ENCODE data around the gene SNRPD2.

SNRPD2 gene

DNA sequence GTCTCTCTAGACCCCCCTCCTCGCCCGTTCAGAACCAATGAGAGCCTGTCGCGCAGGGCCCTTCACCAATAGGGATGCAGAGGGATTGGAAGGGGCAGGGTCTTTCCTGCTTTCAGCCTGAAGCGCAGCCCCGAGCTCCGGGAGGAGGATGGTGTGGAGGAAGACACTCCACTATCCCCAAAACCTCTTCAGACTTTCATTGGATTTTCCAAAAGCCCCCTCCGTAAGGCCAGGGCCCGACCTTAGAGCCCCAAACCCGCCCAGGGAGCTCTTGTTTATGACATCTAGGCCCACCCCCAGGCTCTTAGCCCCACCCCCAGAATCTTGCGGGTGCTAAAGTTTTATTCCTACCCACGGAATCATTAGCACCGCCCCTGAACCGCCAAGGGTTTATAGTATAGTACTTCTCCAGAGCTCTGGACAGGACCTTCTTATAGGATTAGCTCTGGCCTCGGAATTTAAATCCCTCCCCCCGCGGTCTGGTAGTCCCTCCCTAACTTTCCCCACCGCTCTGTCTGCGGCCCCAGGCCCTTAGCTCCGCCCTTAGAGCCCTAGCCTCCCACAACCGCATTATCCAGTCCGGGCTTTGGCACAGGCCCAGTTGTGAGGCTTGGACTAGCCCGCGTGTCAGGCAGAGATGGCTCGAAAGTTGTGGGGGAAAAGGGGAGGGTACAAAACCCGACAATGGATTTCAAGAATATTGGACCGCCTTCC is 46.0 kb downstream of the SNRPD2 start:
- Histone ChIP-seq H3K27me3 (ENCODE audit: insufficient read depth, low read length) (no peaks in the 10 kb centered on the region), H3F3A (ENCODE audit: insufficient read depth, low read length) (0 out of 2 replicates have a peak, but pooled peaks cover 3% of the 10 kb centered on the region), H3K27ac (ENCODE audit: low read depth, low read length, poor library complexity, severe bottlenecking) (no peak overlapping the region), H3K4me2 (ENCODE audit: low read length) (peak overlapping the region; percentile 70), H3K36me3 (ENCODE audit: insufficient read depth, low read length) (no peaks in the 10 kb centered on the region), H3K9ac (ENCODE audit: low read length) (peak overlapping the region; percentile 40; the same call in 1 of the 2 replicates), H4K20me1 (ENCODE audit: insufficient read depth, low read length) (no peaks in the 10 kb centered on the region), H3K79me2 (ENCODE audit: insufficient read depth, low read length) (no peaks in the 10 kb centered on the region), H3K4me3 (ENCODE audit: low read depth, low read length, poor library complexity, severe bottlenecking) (peak overlapping the region; percentile 65), H3K9me3 (ENCODE audit: low read length) (no peaks in the 10 kb centered on the region), H3K9me2 (ENCODE audit: low read depth, low read length) (no peaks in the 10 kb centered on the region), H2AFZ (ENCODE audit: low read length) (peak overlapping the region; percentile 97; the same call in 1 of the 2 replicates), H3K4me1 (ENCODE audit: insufficient read depth, low read length, severe bottlenecking) (peaks cover 33% of the 10 kb centered on the region)
- no peak for TF ChIP-seq EZH2 (IDR thresholded peaks at IDR 0.05; ENCODE audit: borderline replicate concordance, low read length)

DNA sequence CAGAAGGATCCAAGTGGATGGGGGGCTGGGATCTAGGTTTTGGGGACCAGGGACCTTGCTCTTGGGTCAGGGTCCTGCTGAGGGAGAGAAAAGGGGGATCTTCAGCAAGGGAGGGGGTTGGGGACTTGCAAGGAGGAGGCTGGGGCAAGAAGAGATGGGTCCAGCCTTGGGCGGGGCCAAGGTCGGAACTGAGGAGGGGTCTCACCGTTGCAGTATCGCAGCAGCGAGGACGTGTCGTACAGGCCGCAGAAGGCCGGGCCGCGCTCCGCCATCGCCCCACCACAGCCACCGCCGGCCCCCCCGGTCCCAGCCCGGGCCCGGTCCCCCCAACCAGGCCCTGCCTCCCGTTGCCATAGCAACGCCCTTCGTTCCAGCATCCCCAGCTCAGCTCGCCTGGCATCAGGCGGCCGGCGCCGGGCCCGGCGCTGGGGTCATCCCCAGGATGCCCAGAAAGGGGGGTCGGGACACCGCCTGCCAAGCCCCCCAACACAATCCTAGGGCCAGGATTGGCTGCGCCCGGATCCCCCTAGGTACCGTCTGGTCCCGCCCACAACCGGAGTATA is 46.6 kb downstream of the SNRPD2 start:
- Histone ChIP-seq H3K9ac (ENCODE audit: low read length) (no peak overlapping the region), H2AFZ (ENCODE audit: low read length) (no peak overlapping the region)

DNA sequence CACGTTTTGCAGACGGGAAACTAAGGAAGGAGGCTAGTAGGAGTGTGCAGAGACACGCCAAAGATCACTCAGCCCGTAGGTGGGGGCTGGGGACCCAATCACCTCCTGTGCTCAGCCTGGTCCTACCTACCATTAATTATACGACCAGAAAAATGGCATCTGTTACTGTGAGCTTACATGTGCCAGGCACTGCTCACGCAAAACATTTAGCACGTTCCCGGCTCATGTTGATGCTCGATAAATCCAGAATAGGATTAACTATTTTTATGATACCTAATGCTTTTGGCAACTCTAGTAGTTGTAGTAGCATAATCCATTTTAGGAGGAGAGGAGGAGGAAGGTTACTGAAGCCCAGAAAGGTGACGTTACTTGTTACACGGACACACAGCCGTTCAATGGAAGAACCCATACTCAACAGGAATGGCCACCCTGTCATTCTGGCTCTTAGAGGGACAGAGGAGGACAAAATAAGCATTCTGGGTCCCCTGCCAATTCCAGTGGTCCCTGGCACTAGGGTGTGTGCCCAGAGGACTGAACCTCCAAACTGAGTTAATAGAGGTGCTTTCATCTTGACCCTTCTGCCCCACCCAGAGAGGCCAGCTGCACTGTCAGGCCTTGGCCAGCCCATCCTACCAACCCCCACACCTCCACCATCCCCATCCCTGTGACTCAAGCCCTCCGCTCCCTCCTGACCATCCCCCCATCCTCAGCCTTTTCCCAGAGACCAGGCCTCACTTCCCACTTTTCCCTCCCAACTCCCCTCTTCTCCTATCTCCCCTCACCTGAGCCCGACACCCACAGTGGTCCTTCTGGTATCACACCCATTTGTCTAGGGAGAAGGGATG is 47.6 kb downstream of the SNRPD2 start:
- Histone ChIP-seq H3F3A (ENCODE audit: insufficient read depth, low read length) (0 out of 2 replicates have a peak, but pooled peaks cover 3% of the 10 kb centered on the region), H3K9ac (ENCODE audit: low read length) (no peak overlapping the region), H3K27me3 (ENCODE audit: insufficient read depth, low read length) (no peaks in the 10 kb centered on the region), H3K4me1 (ENCODE audit: insufficient read depth, low read length, severe bottlenecking) (peaks cover 44% of the 10 kb centered on the region), H3K9me2 (ENCODE audit: low read depth, low read length) (no peaks in the 10 kb centered on the region), H3K36me3 (ENCODE audit: insufficient read depth, low read length) (no peaks in the 10 kb centered on the region), H2AFZ (ENCODE audit: low read length) (no peak overlapping the region), H3K9me3 (ENCODE audit: low read length) (no peaks in the 10 kb centered on the region), H3K4me2 (ENCODE audit: low read length) (peak overlapping the region; percentile 46; the same call in 1 of the 2 replicates), H3K79me2 (ENCODE audit: insufficient read depth, low read length) (no peaks in the 10 kb centered on the region), H3K4me3 (ENCODE audit: low read depth, low read length, poor library complexity, severe bottlenecking) (no peak overlapping the region), H3K27ac (ENCODE audit: low read depth, low read length, poor library complexity, severe bottlenecking) (no peak overlapping the region), H4K20me1 (ENCODE audit: insufficient read depth, low read length) (no peaks in the 10 kb centered on the region)
- TF ChIP-seq CTCF (IDR thresholded peaks at IDR 0.05; ENCODE audit: low read length) (no peak), EZH2 (IDR thresholded peaks at IDR 0.05; ENCODE audit: borderline replicate concordance, low read length) (no peak)

More for the DNA sequence above, 46.6 kb downstream of the SNRPD2 start:
- peaks cover 35% of the 10 kb centered on the region for H3K4me1 ChIP-seq (ENCODE audit: insufficient read depth, low read length, severe bottlenecking)
- no peaks in the 10 kb centered on the region for H3K9me3 ChIP-seq (ENCODE audit: low read length)
- TF ChIP-seq EZH2 (IDR thresholded peaks at IDR 0.05; ENCODE audit: borderline replicate concordance, low read length) = no peak
- no peak for TF ChIP-seq CTCF (IDR thresholded peaks at IDR 0.05; ENCODE audit: low read length)
- peak overlapping the region; percentile 70 for H3K4me2 ChIP-seq (ENCODE audit: low read length)
- H3K79me2 ChIP-seq (ENCODE audit: insufficient read depth, low read length) = no peaks in the 10 kb centered on the region
- no peaks in the 10 kb centered on the region for H3K9me2 ChIP-seq (ENCODE audit: low read depth, low read length)
- H3F3A ChIP-seq (ENCODE audit: insufficient read depth, low read length) = 0 out of 2 replicates have a peak, but pooled peaks cover 3% of the 10 kb centered on the region
- H3K36me3 ChIP-seq (ENCODE audit: insufficient read depth, low read length) = no peaks in the 10 kb centered on the region
- no peaks in the 10 kb centered on the region for H3K27me3 ChIP-seq (ENCODE audit: insufficient read depth, low read length)
- H3K27ac ChIP-seq (ENCODE audit: low read depth, low read length, poor library complexity, severe bottlenecking) = no peak overlapping the region
- H4K20me1 ChIP-seq (ENCODE audit: insufficient read depth, low read length) = no peaks in the 10 kb centered on the region
- peak overlapping the region; percentile 65 for H3K4me3 ChIP-seq (ENCODE audit: low read depth, low read length, poor library complexity, severe bottlenecking)

All from OCI-LY1 (cell line).